ENCODE results near the gene HDAC4. TPM values are rescaled to one million over a fixed set of nuclear protein-coding genes. Genes with fewer than 3 reads are reported as not detected.

The HDAC4 gene
- total RNA-seq, 1 experiment from 2014 or later, result 61.5 TPM

DNA sequence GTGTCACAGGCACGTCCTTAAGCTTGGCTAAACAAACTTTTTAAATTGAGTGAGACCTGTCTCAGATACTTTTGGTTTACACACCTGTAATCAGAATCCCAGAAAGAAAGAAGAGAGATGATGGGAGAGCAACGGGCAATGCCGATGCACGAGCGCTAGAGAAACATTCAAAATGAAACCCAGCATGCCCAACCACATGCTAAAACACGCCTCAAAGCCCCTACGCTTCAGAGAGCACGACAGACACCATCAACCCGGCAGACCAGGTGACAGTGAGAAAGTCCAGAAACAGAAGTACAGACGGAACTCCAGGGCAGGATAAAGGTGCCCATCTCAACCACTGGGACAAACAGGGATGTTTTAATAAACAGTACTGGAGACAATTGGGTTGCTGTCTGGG is 85.5 kb downstream of the HDAC4 start:
- Histone ChIP-seq H3K27ac (no peak overlapping the region), H3K79me2 (ENCODE audit: low read depth) (peaks cover 4% of the 10 kb centered on the region; the same call in 1 of the 2 replicates), H3K4me2 (no peak overlapping the region), H3K36me3 (ENCODE audit: low read depth) (no peaks in the 10 kb centered on the region), H2AFZ (no peak overlapping the region), H3K4me1 (replicated peaks; ENCODE audit: insufficient read depth) (no peaks in the 10 kb centered on the region), H4K20me1 (ENCODE audit: insufficient read depth) (no peaks in the 10 kb centered on the region; the same call in none of the 2 replicates), H3K4me3 (no peak overlapping the region), H3K27me3 (ENCODE audit: insufficient read depth, low read depth) (no peaks in the 10 kb centered on the region), H3K9me3 (ENCODE audit: insufficient read depth, low read depth) (no peaks in the 10 kb centered on the region), H3K9me2 (ENCODE audit: insufficient read depth) (no peaks in the 10 kb centered on the region), H3F3A (ENCODE audit: insufficient read depth, low read depth) (no peaks in the 10 kb centered on the region)
- TF ChIP-seq, protein P1, sequence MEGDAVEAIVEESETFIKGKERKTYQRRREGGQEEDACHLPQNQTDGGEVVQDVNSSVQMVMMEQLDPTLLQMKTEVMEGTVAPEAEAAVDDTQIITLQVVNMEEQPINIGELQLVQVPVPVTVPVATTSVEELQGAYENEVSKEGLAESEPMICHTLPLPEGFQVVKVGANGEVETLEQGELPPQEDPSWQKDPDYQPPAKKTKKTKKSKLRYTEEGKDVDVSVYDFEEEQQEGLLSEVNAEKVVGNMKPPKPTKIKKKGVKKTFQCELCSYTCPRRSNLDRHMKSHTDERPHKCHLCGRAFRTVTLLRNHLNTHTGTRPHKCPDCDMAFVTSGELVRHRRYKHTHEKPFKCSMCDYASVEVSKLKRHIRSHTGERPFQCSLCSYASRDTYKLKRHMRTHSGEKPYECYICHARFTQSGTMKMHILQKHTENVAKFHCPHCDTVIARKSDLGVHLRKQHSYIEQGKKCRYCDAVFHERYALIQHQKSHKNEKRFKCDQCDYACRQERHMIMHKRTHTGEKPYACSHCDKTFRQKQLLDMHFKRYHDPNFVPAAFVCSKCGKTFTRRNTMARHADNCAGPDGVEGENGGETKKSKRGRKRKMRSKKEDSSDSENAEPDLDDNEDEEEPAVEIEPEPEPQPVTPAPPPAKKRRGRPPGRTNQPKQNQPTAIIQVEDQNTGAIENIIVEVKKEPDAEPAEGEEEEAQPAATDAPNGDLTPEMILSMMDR (conservative IDR thresholded peaks at IDR 0.05), result no peak
- no peak for TF ChIP-seq EZH2 (IDR thresholded peaks at IDR 0.05; ENCODE audit: low read depth)
- ChIA-PET CTCF (no interaction called here), POLR2A (ENCODE audit: unreplicated experiment) (no interaction called here)
- no peak for DNase-seq
- BruUV-seq (replicated peaks), result no TSS peak
- intact Hi-C loops (cut with micrococcal nuclease; ENCODE audit: unreplicated experiment), result no loop called here

GRCh38 chr2:239313776-239314175 is 87.0 kb downstream of the HDAC4 start:
- intact Hi-C loops (cut with micrococcal nuclease; ENCODE audit: unreplicated experiment), result no loop called here
- H3K4me3 ChIP-seq, result no peak overlapping the region
- no peaks in the 10 kb centered on the region for H3K4me1 ChIP-seq (replicated peaks; ENCODE audit: insufficient read depth)
- peaks cover 4% of the 10 kb centered on the region; the same call in 1 of the 2 replicates for H3K79me2 ChIP-seq (ENCODE audit: low read depth)
- DNase-seq, result no peak
- POLR2A ChIA-PET (ENCODE audit: unreplicated experiment), result no interaction called here
- no peaks in the 10 kb centered on the region for H3K36me3 ChIP-seq (ENCODE audit: low read depth)
- H3F3A ChIP-seq (ENCODE audit: insufficient read depth, low read depth), result no peaks in the 10 kb centered on the region
- no peak for TF ChIP-seq EZH2 (IDR thresholded peaks at IDR 0.05; ENCODE audit: low read depth)
- TF ChIP-seq, protein P1 (conservative IDR thresholded peaks at IDR 0.05), result no peak
- CTCF ChIA-PET, result no interaction called here
- no TSS peak for BruUV-seq (replicated peaks)
- H3K9me3 ChIP-seq (ENCODE audit: insufficient read depth, low read depth), result no peaks in the 10 kb centered on the region
- no peaks in the 10 kb centered on the region for H3K9me2 ChIP-seq (ENCODE audit: insufficient read depth)
- no peak overlapping the region for H2AFZ ChIP-seq
- no peaks in the 10 kb centered on the region for H3K27me3 ChIP-seq (ENCODE audit: insufficient read depth, low read depth)
- H3K27ac ChIP-seq, result no peak overlapping the region
- H4K20me1 ChIP-seq (ENCODE audit: insufficient read depth), result no peaks in the 10 kb centered on the region; the same call in none of the 2 replicates
- H3K4me2 ChIP-seq, result no peak overlapping the region

GRCh38 chr2:239312741-239313667 is 87.8 kb downstream of the HDAC4 start:
- ChIA-PET POLR2A (ENCODE audit: unreplicated experiment) (no interaction called here), CTCF (no interaction called here)
- intact Hi-C loops (cut with micrococcal nuclease; ENCODE audit: unreplicated experiment), result no loop called here
- no TSS peak for BruUV-seq (replicated peaks)
- Histone ChIP-seq H4K20me1 (ENCODE audit: insufficient read depth) (no peaks in the 10 kb centered on the region; the same call in none of the 2 replicates), H2AFZ (no peak overlapping the region), H3F3A (ENCODE audit: insufficient read depth, low read depth) (no peaks in the 10 kb centered on the region), H3K4me1 (replicated peaks; ENCODE audit: insufficient read depth) (no peaks in the 10 kb centered on the region), H3K27me3 (ENCODE audit: insufficient read depth, low read depth) (no peaks in the 10 kb centered on the region), H3K36me3 (ENCODE audit: low read depth) (no peaks in the 10 kb centered on the region), H3K9me3 (ENCODE audit: insufficient read depth, low read depth) (no peaks in the 10 kb centered on the region), H3K27ac (no peak overlapping the region), H3K4me2 (no peak overlapping the region), H3K9me2 (ENCODE audit: insufficient read depth) (no peaks in the 10 kb centered on the region), H3K4me3 (no peak overlapping the region), H3K79me2 (ENCODE audit: low read depth) (peaks cover 4% of the 10 kb centered on the region; the same call in 1 of the 2 replicates)
- DNase-seq, result no peak
- TF ChIP-seq, protein P1 (conservative IDR thresholded peaks at IDR 0.05), result no peak
- TF ChIP-seq EZH2 (IDR thresholded peaks at IDR 0.05; ENCODE audit: low read depth), result no peak
